ENCODE measurements around the gene EVC2.

Gene EVC2

GRCh38 chr4:5660185-5660584 is 48.2 kb downstream of the EVC2 start:
- no peak for DNase-seq

- no peak for DNase-seq
These were observed 49.4 kb downstream of the EVC2 start for GRCh38 chr4:5658974-5659373.

GRCh38 chr4:5656415-5656814 is 51.9 kb downstream of the EVC2 start:
- DNase-seq = no peak

GRCh38 chr4:5654791-5655190 is 53.6 kb downstream of the EVC2 start:
- DNase-seq = no peak

- DNase-seq = no peak
These were observed 57.3 kb downstream of the EVC2 start for GRCh38 chr4:5651089-5651488.

- no peak for DNase-seq
These were observed 58.3 kb downstream of the EVC2 start for GRCh38 chr4:5650040-5650439.

GRCh38 chr4:5647351-5647750 is 61.0 kb downstream of the EVC2 start:
- no peak for DNase-seq

- DNase-seq = no peak
These were observed 68.3 kb downstream of the EVC2 start for GRCh38 chr4:5640096-5640495.

GRCh38 chr4:5639556-5639955 is 68.8 kb downstream of the EVC2 start:
- DNase-seq = no peak

- DNase-seq = no peak
These were observed 69.4 kb downstream of the EVC2 start for GRCh38 chr4:5638976-5639375.

- DNase-seq = no peak
These were observed 70.0 kb downstream of the EVC2 start for GRCh38 chr4:5638316-5638715.

GRCh38 chr4:5636766-5637670 is 71.3 kb downstream of the EVC2 start:
- no peak for DNase-seq

- no peak for DNase-seq
These were observed 72.5 kb downstream of the EVC2 start for GRCh38 chr4:5635826-5636195.

- DNase-seq = no peak
These were observed 75.8 kb downstream of the EVC2 start for GRCh38 chr4:5632571-5632970.

- no peak for DNase-seq
These were observed 76.3 kb downstream of the EVC2 start for GRCh38 chr4:5632066-5632440.

- DNase-seq = no peak
These were observed 76.8 kb downstream of the EVC2 start for GRCh38 chr4:5631352-5632065.

GRCh38 chr4:5630762-5631161 is 77.6 kb downstream of the EVC2 start:
- DNase-seq = no peak

- no peak for DNase-seq
These were observed 78.8 kb downstream of the EVC2 start for GRCh38 chr4:5629542-5629941.

- no peak for DNase-seq
These were observed 81.4 kb downstream of the EVC2 start for GRCh38 chr4:5626913-5627312.

GRCh38 chr4:5622596-5622995 is 85.8 kb downstream of the EVC2 start:
- no peak for DNase-seq

GRCh38 chr4:5619913-5620625 is 88.3 kb downstream of the EVC2 start:
- DNase-seq = no peak

- DNase-seq = no peak
These were observed 90.1 kb downstream of the EVC2 start for GRCh38 chr4:5618051-5618960.

Data from NCI-H526 treated with DMSO at 0.1 percent for 48 hours (cell line).